Activated CD8-positive, alpha-beta memory T cell treated with anti-CD3 and anti-CD28 coated beads for 24 hours (primary cell): ENCODE results near the gene CCDC83.
A peak's percentile ranks its signal among the peaks of the same experiment; 100 is the strongest.

Experiments used
- DNase-seq: peaks from one replicate; pipeline ENCODE4 v3.0.0-alpha.2; 2020

The CCDC83 gene

GRCh38 chr11:85855341-85855656 lies at the start of gene CCDC83:
TSS of gene CCDC83 (plus strand) at chr11:85855383. CDS start at chr11:85865124, 9,741 bp downstream.
- no peak for DNase-seq

- no peak for DNase-seq
These were observed 49.8 kb upstream of the CCDC83 start for GRCh38 chr11:85805387-85805786.

- DNase-seq, result no peak
These were observed 49.2 kb upstream of the CCDC83 start for GRCh38 chr11:85806016-85806415.

- no peak for DNase-seq
These were observed 48.3 kb upstream of the CCDC83 start for GRCh38 chr11:85806876-85807275.

- no peak for DNase-seq
These were observed 46.0 kb upstream of the CCDC83 start for GRCh38 chr11:85809191-85809590.

GRCh38 chr11:85809863-85810262 lies 45.3 kb upstream of the CCDC83 start:
- DNase-seq, result peak; percentile 68

GRCh38 chr11:85810521-85810870 lies 44.7 kb upstream of the CCDC83 start:
- DNase-seq, result no peak

GRCh38 chr11:85810871-85811611 lies 44.1 kb upstream of the CCDC83 start, which contains the start of gene SYTL2:
TSS of gene SYTL2 (minus strand) at chr11:85811141. CDS start at chr11:85757725, 53,416 bp downstream.
- peak; percentile 89 for DNase-seq

GRCh38 chr11:85811624-85812023 lies 43.6 kb upstream of the CCDC83 start:
- no peak for DNase-seq

- no peak for DNase-seq
These were observed 41.5 kb upstream of the CCDC83 start for GRCh38 chr11:85813721-85814120.

- no peak for DNase-seq
These were observed 39.8 kb upstream of the CCDC83 start for GRCh38 chr11:85815186-85815931.

- DNase-seq, result no peak
These were observed 35.7 kb upstream of the CCDC83 start for GRCh38 chr11:85819441-85819840.

- DNase-seq, result no peak
These were observed 33.5 kb upstream of the CCDC83 start for GRCh38 chr11:85821636-85822035.

GRCh38 chr11:85822814-85823213 lies 32.4 kb upstream of the CCDC83 start:
- DNase-seq, result no peak

- DNase-seq, result peak; percentile 67
These were observed 31.4 kb upstream of the CCDC83 start for GRCh38 chr11:85823816-85824215.

GRCh38 chr11:85825616-85826015 lies 29.6 kb upstream of the CCDC83 start:
- no peak for DNase-seq

GRCh38 chr11:85826116-85826855 lies 28.9 kb upstream of the CCDC83 start:
- DNase-seq, result no peak

GRCh38 chr11:85827748-85828639 lies 27.2 kb upstream of the CCDC83 start:
- DNase-seq, result no peak

GRCh38 chr11:85828640-85828978 lies 26.6 kb upstream of the CCDC83 start:
- no peak for DNase-seq

GRCh38 chr11:85829172-85829571 lies 26.0 kb upstream of the CCDC83 start:
- no peak for DNase-seq

GRCh38 chr11:85831050-85831449 lies 24.1 kb upstream of the CCDC83 start:
- no peak for DNase-seq

- no peak for DNase-seq
These were observed 19.9 kb upstream of the CCDC83 start for GRCh38 chr11:85835263-85835662.

- DNase-seq, result no peak
These were observed 19.5 kb upstream of the CCDC83 start for GRCh38 chr11:85835729-85836128.
